Spleen (tissue), 11 donors: ENCODE measurements around the gene OLFML2B. TPM values are rescaled to one million over a fixed set of nuclear protein-coding genes. Genes with fewer than 3 reads are reported as not detected.

Experiments used
- DNase-seq: peaks from one replicate; pipeline ENCODE4 v3.0.0-alpha.2; 2020
- H3K27ac ChIP-seq, 8 donors: fragments of 200-600 bp; sonication (generic) in 7 of 8; 1 replicate in 4 of 8; 2 replicates in 4 of 8; pipeline versions ENCODE4 v1.5.0 to v1.8.0; 2016 to 2021; ENCODE audit warnings: inconsistent platforms in 4 of 8, mild to moderate bottlenecking in 4 of 8, moderate library complexity in 1 of 8
- H3K27me3 ChIP-seq, 7 donors: fragments of 200-600 bp; sonication (generic) in 6 of 7; replicated peaks in 1 of 7; 1 replicate in 4 of 7; 2 replicates in 3 of 7; pipeline versions ENCODE4 v1.5.0 to v1.8.0; 2016 to 2021; ENCODE audit warnings: inconsistent platforms in 3 of 7, mild to moderate bottlenecking in 1 of 7
- H3K36me3 ChIP-seq, 6 donors: fragments of 200-600 bp; sonication (generic) in 5 of 6; 1 replicate in 4 of 6; 2 replicates in 2 of 6; pipeline versions ENCODE4 v1.5.0 to v1.8.0; 2016 to 2021; ENCODE audit warnings: inconsistent platforms in 2 of 6
- H3K4me1 ChIP-seq, 6 donors: fragments of 200-600 bp; sonication (generic) in 5 of 6; 1 replicate in 3 of 6; 2 replicates in 3 of 6; pipeline versions ENCODE4 v1.5.0 to v1.8.0; 2016 to 2021; ENCODE audit warnings: inconsistent platforms in 3 of 6
- H3K4me3 ChIP-seq, 8 donors: fragments of 200-600 bp; sonication (generic) in 7 of 8; 1 replicate in 4 of 8; 2 replicates in 4 of 8; pipeline versions ENCODE4 v1.5.0 to v1.8.0; 2016 to 2021; ENCODE audit warnings: inconsistent platforms in 4 of 8, mild to moderate bottlenecking in 4 of 8, moderate library complexity in 2 of 8
- H3K9me3 ChIP-seq, 8 donors: fragments of 200-600 bp; sonication (generic) in 7 of 8; 1 replicate in 4 of 8; 2 replicates in 4 of 8; pipeline versions ENCODE4 v1.5.0 to v1.8.0; 2016 to 2021; ENCODE audit warnings: inconsistent platforms in 4 of 8
- CTCF ChIP-seq, 11 experiments: fragments of 200-600 bp in 7 of 11; fragments of 450-650 bp in 4 of 11; sonication (generic) in 4 of 11; IDR thresholded peaks in 8 of 11; conservative IDR thresholded peaks in 3 of 11; 1 replicate in 7 of 11; 2 replicates in 4 of 11; pipeline versions ENCODE4 v1.4.0 to v1.8.0; 2016 to 2021; ENCODE audit warnings: antibody characterized with exemption in 11 of 11, inconsistent platforms in 4 of 11, mild to moderate bottlenecking in 1 of 11
- POLR2A ChIP-seq, 3 donors: fragments of 450-650 bp; IDR thresholded peaks; one replicate each; pipeline ENCODE4 v1.5.1; 2017; ENCODE audit warnings: antibody characterized with exemption in 3 of 3, mild to moderate bottlenecking in 1 of 3
- POLR2AphosphoS5 ChIP-seq, 3 donors: sonication (generic); formaldehyde crosslinking; IDR thresholded peaks; one replicate each; pipeline ENCODE4 v1.5.1; 2017; ENCODE audit warnings: antibody characterized with exemption in 3 of 3
- WGBS, 5 donors: extraction: QIAGEN DNeasy Blood & Tissue Kit in 3 of 5; methylation state at CpG; one replicate each; pipeline versions ENCODE4 v1.1.5 to v1.1.7; 2013 to 2018; 5-methylcytosine and 5-hydroxymethylcytosine counted together
- intact Hi-C: fragments of 100-400 bp; cut with DNase I; formaldehyde crosslinking; loops from one replicate; pipeline ENCODE4 v1.15.0; 2023; ENCODE audit warnings: low total_unique reads
- polyA plus RNA-seq, 3 donors: library from polyadenylated mRNA; stranded (reverse); fragments of 200-250 nt; gene quantifications; one replicate each; pipeline ENCODE4 v1.2.1, GENCODE V29; 2013
- total RNA-seq, 7 donors: library from RNA; depleted of rRNA in 3 of 7; stranded (reverse); fragments of >200 nt in 3 of 7; fragmentation: NEBNext Ultra II Directional in 4 of 7; extraction: Animal tissue kit (Norgen Biotek cat#: 25700) in 4 of 7; gene quantifications; one replicate each; pipeline versions ENCODE4 v1.1.0 to v1.2.1, GENCODE V29; 2016 to 2021
- donor health status: healthy with polysubstance abuse.
- donor health status: DM: no; HTN: no; CAD: no; lungs with moderate emphysema.
- donor health status: DM: no; HTN: no; CAD: no.
- donor health status: Bipolar disorder and iron deficiency.
- donor health status: healthy.
- donor health status: DM: no; HTN: no; CAD: no.
- donor health status: DM: yes; HTN: yes; CAD: no.

Gene OLFML2B
- total and polyA plus RNA-seq, 10 donors: 3.0 to 39.7 (median 15.0) TPM

- 83 to 93% (median 87%) methylated on average over 6 of the region's 6 CpGs for WGBS, 5 donors
- no peaks in the 10 kb centered on the region for H3K36me3 ChIP-seq
These were observed 17.6 kb downstream of the OLFML2B start for GRCh38 chr1:162006081-162006480.

GRCh38 chr1:162004441-162004950 lies 19.2 kb downstream of the OLFML2B start:
- H3K4me1 ChIP-seq: no peaks in the 10 kb centered on the region
- no peak for DNase-seq
- peaks cover 0 to 3% (median 0%) of the 10 kb centered on the region in 8 donors for H3K9me3 ChIP-seq
- H3K27me3 ChIP-seq: peaks cover 0 to 43% (median 0%) of the 10 kb centered on the region in 7 donors
- no peak overlapping the region for H3K4me3 ChIP-seq
- H3K27ac ChIP-seq: peak overlapping the region in 4 of 8 donors; percentile 61 to 75 (median 68)
- no peaks in the 10 kb centered on the region for H3K36me3 ChIP-seq
- TF ChIP-seq CTCF (IDR thresholded peaks at IDR 0.05 in 8 of 11, conservative IDR thresholded peaks at IDR 0.05 in 3 of 11): no peak
- no peak for TF ChIP-seq POLR2A (IDR thresholded peaks at IDR 0.05)
- TF ChIP-seq POLR2AphosphoS5 (IDR thresholded peaks at IDR 0.05): no peak
- WGBS, 5 donors: 60 to 82% (median 64%) methylated on average over 3 of the region's 3 CpGs
- intact Hi-C loops: no loop called here

More at GRCh38 chr1:162006081-162006480, 17.6 kb downstream of the OLFML2B start:
- intact Hi-C loops: no loop called here
- no peak for TF ChIP-seq POLR2AphosphoS5 (IDR thresholded peaks at IDR 0.05)
- peaks cover 0 to 43% (median 0%) of the 10 kb centered on the region in 7 donors for H3K27me3 ChIP-seq
- no peak overlapping the region for H3K27ac ChIP-seq
- H3K9me3 ChIP-seq: peaks cover 0 to 3% (median 0%) of the 10 kb centered on the region in 8 donors
- H3K4me3 ChIP-seq: no peak overlapping the region
- no peaks in the 10 kb centered on the region for H3K4me1 ChIP-seq
- no peak for DNase-seq

GRCh38 chr1:162003830-162004215 lies 19.8 kb downstream of the OLFML2B start:
- no peaks in the 10 kb centered on the region for H3K4me1 ChIP-seq
- TF ChIP-seq POLR2AphosphoS5 (IDR thresholded peaks at IDR 0.05) (peak in 2 of 3 donors; percentile 26 to 77), CTCF (IDR thresholded peaks at IDR 0.05 in 8 of 11, conservative IDR thresholded peaks at IDR 0.05 in 3 of 11) (no peak)
- no peak for DNase-seq
- no peaks in the 10 kb centered on the region for H3K36me3 ChIP-seq
- peak overlapping the region in 5 of 8 donors; percentile 57 to 75 (median 64) for H3K27ac ChIP-seq
- intact Hi-C loops: no loop called here
- whole genome bisulfite sequencing, 5 donors: 16 to 40% (median 25%) methylated on average over 5 of the region's 5 CpGs
- peaks cover 0 to 43% (median 0%) of the 10 kb centered on the region in 7 donors for H3K27me3 ChIP-seq
- peaks cover 0 to 3% (median 0%) of the 10 kb centered on the region in 8 donors for H3K9me3 ChIP-seq
- peak overlapping the region in 3 of 8 donors; percentile 16 to 42 (median 20) for H3K4me3 ChIP-seq

- DNase-seq: no peak
- WGBS, 5 donors: 46 to 67% (median 60%) methylated on average over 13 to 15 of the region's 15 CpGs
- H3K27ac ChIP-seq: peak overlapping the region in 5 of 8 donors; percentile 57 to 75 (median 64)
- intact Hi-C loops: no loop called here
- peaks cover 0 to 43% (median 0%) of the 10 kb centered on the region in 7 donors for H3K27me3 ChIP-seq
- peak overlapping the region in 3 of 8 donors; percentile 16 to 42 (median 20) for H3K4me3 ChIP-seq
- TF ChIP-seq POLR2A (IDR thresholded peaks at IDR 0.05) (no peak), CTCF (IDR thresholded peaks at IDR 0.05 in 8 of 11, conservative IDR thresholded peaks at IDR 0.05 in 3 of 11) (no peak), POLR2AphosphoS5 (IDR thresholded peaks at IDR 0.05) (no peak)
- no peaks in the 10 kb centered on the region for H3K36me3 ChIP-seq
- no peaks in the 10 kb centered on the region for H3K4me1 ChIP-seq
- H3K9me3 ChIP-seq: peaks cover 0 to 3% (median 0%) of the 10 kb centered on the region in 8 donors
These were observed 20.4 kb downstream of the OLFML2B start for GRCh38 chr1:162003061-162003829.
